Esophagus muscularis mucosa (tissue), 4 donors: ENCODE results near the gene B3GNT7. TPM values are rescaled to one million over a fixed set of nuclear protein-coding genes. Genes with fewer than 3 reads are reported as not detected.
"Not testable (repeated sequence)": the region's sequence is repeated elsewhere in the genome, so short reads cannot be mapped to it uniquely, and the experiment has no call there.

Experiments
- DNase-seq: peaks from one replicate; pipeline ENCODE4 v3.0.0-alpha.2; 2017; ENCODE audit errors: extremely low spot score
- H3K27ac ChIP-seq, 4 donors: fragments of 200-600 bp; sonication (generic); replicated peaks in 1 of 4; 1 replicate in 3 of 4; 2 replicates in 1 of 4; pipeline ENCODE4 v1.5.1; 2016 to 2019; ENCODE audit warnings: mild to moderate bottlenecking in 1 of 4
- H3K27me3 ChIP-seq, 4 donors: fragments of 200-600 bp; sonication (generic); one replicate each; pipeline versions ENCODE4 v1.5.1 to v1.6.0; 2016 to 2019
- H3K36me3 ChIP-seq, 4 donors: fragments of 200-600 bp; sonication (generic); one replicate each; pipeline ENCODE4 v1.5.1; 2016 to 2019
- H3K4me1 ChIP-seq, 4 donors: fragments of 200-600 bp; sonication (generic); one replicate each; pipeline ENCODE4 v1.5.1; 2016 to 2019
- H3K4me3 ChIP-seq, 4 donors: fragments of 200-600 bp; sonication (generic); 1 replicate in 2 of 4; 2 replicates in 2 of 4; pipeline ENCODE4 v1.5.1; 2016 to 2019; ENCODE audit warnings: mild to moderate bottlenecking in 4 of 4, moderate library complexity in 1 of 4
- H3K9me3 ChIP-seq, 4 donors: fragments of 200-600 bp; sonication (generic); 1 replicate in 3 of 4; 2 replicates in 1 of 4; pipeline ENCODE4 v1.5.1; 2016 to 2019
- EP300 ChIP-seq: sonication (generic); formaldehyde crosslinking; IDR thresholded peaks from one replicate; pipeline ENCODE4 v1.6.1; 2017; ENCODE audit warnings: antibody characterized with exemption
- POLR2A ChIP-seq: fragments of 450-650 bp; IDR thresholded peaks from one replicate; pipeline ENCODE4 v1.6.1; 2017; ENCODE audit warnings: antibody characterized with exemption, moderate library complexity, mild to moderate bottlenecking, low read depth
- POLR2AphosphoS5 ChIP-seq, 2 donors: sonication (generic); formaldehyde crosslinking; IDR thresholded peaks; one replicate each; pipeline ENCODE4 v1.6.1; 2017; ENCODE audit warnings: antibody characterized with exemption in 2 of 2
- WGBS: methylation state at CpG from one replicate; pipeline ENCODE4 v1.1.5; 2018; 5-methylcytosine and 5-hydroxymethylcytosine counted together
- intact Hi-C: fragments of 100-400 bp; cut with DNase I; formaldehyde crosslinking; loops from one replicate; pipeline ENCODE4 v1.15.1; 2023
- total RNA-seq, 4 donors: library from RNA; depleted of rRNA; stranded (reverse); fragments of >200 nt; gene quantifications; one replicate each; pipeline versions ENCODE4 v1.1.0 to v1.2.1, GENCODE V29; 2016
- TF ChIP-seq, protein P1 (sequence below), 3 experiments: fragments of 200-600 bp in 2 of 3; fragments of 450-650 bp in 1 of 3; sonication (generic) in 2 of 3; IDR thresholded peaks; one replicate each; pipeline ENCODE4 v1.5.1; 2017 to 2019; ENCODE audit warnings: antibody characterized with exemption in 3 of 3, mild to moderate bottlenecking in 2 of 3, moderate library complexity in 1 of 3

B3GNT7 gene
- total RNA-seq, 4 donors from 2014 or later, result 3.7 to 7.0 (median 4.5) TPM

DNA sequence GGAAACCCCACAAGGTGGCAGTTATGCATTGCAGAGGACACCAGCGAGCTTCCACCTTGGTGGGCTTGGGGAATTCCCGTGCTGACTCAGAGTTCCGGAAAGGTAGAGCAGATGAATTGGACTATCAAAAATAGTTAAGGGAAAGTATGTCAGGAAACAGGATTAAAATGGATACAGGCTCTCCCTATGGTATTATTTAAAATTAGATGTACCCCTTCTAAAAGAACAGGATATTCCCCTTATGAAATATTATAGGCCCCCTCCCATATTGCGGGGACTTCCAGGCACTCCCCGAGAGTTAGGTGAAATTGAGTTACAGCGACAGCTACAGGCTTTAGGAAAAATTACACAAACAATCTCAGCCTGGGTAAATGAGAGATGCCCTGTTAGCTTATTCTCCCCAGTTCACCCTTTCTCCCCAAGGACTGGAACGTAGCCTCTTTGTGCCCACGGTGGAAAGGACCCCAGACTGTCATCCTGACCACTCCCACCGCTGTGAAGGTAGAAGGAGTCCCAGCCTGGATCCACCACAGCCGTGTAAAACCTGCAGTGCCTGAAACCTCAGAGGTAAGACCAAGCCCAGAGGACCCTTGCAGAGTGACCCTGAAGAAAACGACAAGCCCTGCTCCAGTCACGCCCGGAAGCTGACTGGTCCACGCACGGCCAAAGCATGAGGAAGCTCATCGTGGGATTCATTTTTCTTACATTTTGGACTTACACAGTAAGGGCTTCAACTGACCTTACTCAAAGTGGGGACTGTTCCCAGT, 10.3 kb downstream of the B3GNT7 start:
- H3K27me3 ChIP-seq, H3K4me1 ChIP-seq, DNase-seq, H3K4me3 ChIP-seq, intact Hi-C loops, H3K36me3 ChIP-seq, H3K9me3 ChIP-seq, H3K27ac ChIP-seq: not testable (repeated sequence)
- TF ChIP-seq, protein P1, sequence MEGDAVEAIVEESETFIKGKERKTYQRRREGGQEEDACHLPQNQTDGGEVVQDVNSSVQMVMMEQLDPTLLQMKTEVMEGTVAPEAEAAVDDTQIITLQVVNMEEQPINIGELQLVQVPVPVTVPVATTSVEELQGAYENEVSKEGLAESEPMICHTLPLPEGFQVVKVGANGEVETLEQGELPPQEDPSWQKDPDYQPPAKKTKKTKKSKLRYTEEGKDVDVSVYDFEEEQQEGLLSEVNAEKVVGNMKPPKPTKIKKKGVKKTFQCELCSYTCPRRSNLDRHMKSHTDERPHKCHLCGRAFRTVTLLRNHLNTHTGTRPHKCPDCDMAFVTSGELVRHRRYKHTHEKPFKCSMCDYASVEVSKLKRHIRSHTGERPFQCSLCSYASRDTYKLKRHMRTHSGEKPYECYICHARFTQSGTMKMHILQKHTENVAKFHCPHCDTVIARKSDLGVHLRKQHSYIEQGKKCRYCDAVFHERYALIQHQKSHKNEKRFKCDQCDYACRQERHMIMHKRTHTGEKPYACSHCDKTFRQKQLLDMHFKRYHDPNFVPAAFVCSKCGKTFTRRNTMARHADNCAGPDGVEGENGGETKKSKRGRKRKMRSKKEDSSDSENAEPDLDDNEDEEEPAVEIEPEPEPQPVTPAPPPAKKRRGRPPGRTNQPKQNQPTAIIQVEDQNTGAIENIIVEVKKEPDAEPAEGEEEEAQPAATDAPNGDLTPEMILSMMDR (IDR thresholded peaks at IDR 0.05), result peak; percentile 26 to 58 (median 39)
- WGBS, result 20% methylated on average over 14 of the region's 16 CpGs

DNA sequence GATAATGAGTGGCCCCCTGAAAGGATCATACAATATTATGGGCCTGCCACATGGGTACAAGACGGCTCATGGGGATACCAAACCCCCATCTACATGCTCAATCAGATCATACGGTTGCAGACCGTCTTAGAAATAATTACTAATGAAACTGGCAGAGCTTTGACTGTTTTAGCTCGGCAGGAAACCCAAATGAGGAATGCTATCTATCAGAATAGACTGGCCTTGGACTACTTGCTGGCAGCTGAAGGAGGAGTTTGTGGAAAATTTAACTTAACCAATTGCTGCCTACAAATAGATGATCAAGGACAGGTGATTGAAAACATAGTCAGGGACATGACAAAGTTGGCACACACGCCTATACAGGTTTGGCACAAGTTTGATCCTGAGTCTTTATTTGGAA, 12.2 kb downstream of the B3GNT7 start:
- H3K36me3 ChIP-seq, H3K27ac ChIP-seq, intact Hi-C loops, DNase-seq, H3K4me3 ChIP-seq, H3K27me3 ChIP-seq, H3K9me3 ChIP-seq: not testable (repeated sequence)
- 67% methylated on average over 5 of the region's 5 CpGs for WGBS
- peaks cover 10 to 18% (median 12%) of the 10 kb centered on the region in 4 donors for H3K4me1 ChIP-seq

DNA sequence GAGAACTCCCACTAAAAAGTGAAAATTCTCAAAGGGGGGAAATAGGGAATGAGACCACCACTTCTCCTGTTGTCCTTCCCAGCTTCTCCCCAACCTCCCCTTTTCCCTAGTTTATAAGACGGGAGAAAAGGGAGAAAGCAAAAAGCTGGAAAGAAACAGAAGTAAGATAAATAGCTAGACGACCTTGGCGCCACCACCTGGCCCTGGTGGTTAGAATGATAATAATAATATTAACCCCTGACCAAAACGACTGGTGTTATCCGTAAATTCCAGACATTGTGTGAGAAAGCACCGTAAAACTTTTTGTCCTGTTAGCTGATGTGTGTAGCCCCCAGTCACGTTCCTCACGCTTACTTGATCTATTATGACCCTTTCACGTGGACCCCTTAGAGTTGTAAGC, 12.8 kb downstream of the B3GNT7 start:
- not testable (repeated sequence) for H3K27ac ChIP-seq

DNA sequence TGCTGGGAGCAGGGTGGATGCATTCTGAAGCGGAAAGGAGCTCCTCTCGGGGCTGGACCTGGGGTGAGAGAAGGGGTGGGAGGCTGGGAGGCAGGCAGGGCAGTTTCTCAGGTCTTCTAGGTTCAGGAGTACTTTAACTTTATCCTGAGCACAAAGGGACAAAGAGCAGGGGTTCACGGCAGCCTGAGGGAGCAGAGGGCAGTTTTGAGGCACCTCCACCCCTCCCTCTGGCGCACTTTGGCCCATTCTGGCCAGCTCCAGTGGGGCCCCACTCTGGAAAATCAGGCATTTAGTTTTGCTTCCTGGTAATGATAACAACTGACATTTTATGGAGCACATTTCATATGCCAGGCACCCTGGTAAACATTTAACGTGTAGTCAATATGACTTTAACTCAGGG, 14.3 kb downstream of the B3GNT7 start:
- intact Hi-C loops, result loop anchor here (5.0 to 10.0 kb wide), 3 partner anchors 115 to 302 kb away; no protein-coding TSS in a partner anchor
- H3K9me3 ChIP-seq, result peaks cover 0 to 5% (median 2%) of the 10 kb centered on the region in 4 donors
- peaks cover 10 to 23% (median 15%) of the 10 kb centered on the region in 4 donors for H3K4me1 ChIP-seq
- WGBS, result 93% methylated on average over 5 of the region's 5 CpGs
- no peak for DNase-seq
- H3K4me3 ChIP-seq, result no peak overlapping the region
- no peak overlapping the region for H3K27ac ChIP-seq
- no peaks in the 10 kb centered on the region for H3K27me3 ChIP-seq
- no peak for TF ChIP-seq POLR2AphosphoS5 (IDR thresholded peaks at IDR 0.05)
- TF ChIP-seq POLR2A, result no peak
- TF ChIP-seq, protein P1 (IDR thresholded peaks at IDR 0.05), result no peak
- TF ChIP-seq EP300, result no peak
- H3K36me3 ChIP-seq, result no peaks in the 10 kb centered on the region

More for the DNA sequence above, 12.8 kb downstream of the B3GNT7 start:
- H3K36me3 ChIP-seq, intact Hi-C loops, H3K27me3 ChIP-seq, H3K9me3 ChIP-seq, DNase-seq, H3K4me3 ChIP-seq: not testable (repeated sequence)
- 80% methylated on average over 9 of the region's 9 CpGs for WGBS
- H3K4me1 ChIP-seq, result peaks cover 10 to 23% (median 15%) of the 10 kb centered on the region in 4 donors

DNA sequence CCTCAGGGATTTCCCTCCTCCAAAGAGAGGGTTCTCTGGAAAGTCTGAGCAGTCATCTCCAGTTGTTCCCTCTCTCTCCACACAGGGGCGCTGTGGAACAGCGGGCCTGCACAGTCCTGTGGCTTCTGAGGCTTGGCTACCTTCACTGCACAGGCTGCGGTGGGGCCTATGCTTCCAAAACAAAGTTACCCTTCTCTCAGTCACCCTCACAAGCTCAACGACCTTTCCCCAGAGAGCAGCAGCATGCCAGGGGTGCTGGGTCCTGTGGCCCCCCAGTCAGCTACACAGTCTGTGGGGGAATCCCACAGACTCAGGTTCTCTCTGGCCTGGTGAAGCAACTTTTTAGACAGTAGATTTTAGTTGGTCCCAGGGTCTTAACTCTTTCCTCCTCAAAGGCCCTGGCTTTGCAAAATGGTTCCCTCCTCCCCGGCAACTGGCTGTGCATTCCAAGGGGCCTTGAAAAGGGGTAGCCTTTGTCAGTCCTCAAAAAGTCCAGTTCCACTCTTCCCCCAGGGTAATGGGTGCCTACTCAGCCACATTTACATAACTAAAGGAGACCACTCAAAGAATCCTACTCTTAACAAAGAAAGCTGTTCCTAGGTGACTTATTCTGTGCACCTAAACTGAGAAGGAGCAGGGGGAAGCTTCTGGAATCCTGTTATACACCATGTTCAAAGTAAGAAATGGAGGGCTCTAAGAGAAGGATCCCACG, 14.9 kb downstream of the B3GNT7 start:
- Histone ChIP-seq H3K27me3 (no peaks in the 10 kb centered on the region), H3K27ac (no peak overlapping the region), H3K4me3 (no peak overlapping the region), H3K9me3 (peaks cover 0 to 5% (median 2%) of the 10 kb centered on the region in 4 donors), H3K36me3 (no peaks in the 10 kb centered on the region), H3K4me1 (peaks cover 10 to 23% (median 15%) of the 10 kb centered on the region in 4 donors)
- TF ChIP-seq, protein P1 (IDR thresholded peaks at IDR 0.05), result peak in 1 of 3 experiments; percentile 7
- no peak for TF ChIP-seq POLR2AphosphoS5 (IDR thresholded peaks at IDR 0.05)
- intact Hi-C loops, result loop anchor here (5.0 to 10.0 kb wide), 3 partner anchors 116 to 303 kb away; no protein-coding TSS in a partner anchor
- DNase-seq, result no peak
- 75% methylated on average over 6 of the region's 6 CpGs for WGBS
